Prostate gland (tissue), 1 donor: ENCODE data around the gene TMEM119.

ENCODE experiments used
- POLR2A ChIP-seq: fragments of 450-650 bp; IDR thresholded peaks from one replicate; pipeline ENCODE4 v1.6.1; 2016; ENCODE audit warnings: antibody characterized with exemption, mild to moderate bottlenecking
- POLR2AphosphoS5 ChIP-seq: sonication (generic); formaldehyde crosslinking; IDR thresholded peaks from one replicate; pipeline ENCODE4 v1.6.1; 2017; ENCODE audit warnings: antibody characterized with exemption

GRCh38 chr12:108613548-108613947 lies 15.7 kb upstream of the TMEM119 start:
- TF ChIP-seq POLR2AphosphoS5 (no peak), POLR2A (no peak)
